AG09319 (cell line): ENCODE results near the gene HOXC4.

Experiments
- DNase-seq: peaks from one replicate; pipeline ENCODE4 v3.0.0-alpha.2; 2010; ENCODE audit warnings: low read depth; ENCODE audit errors: extremely low read depth
- TF ChIP-seq, protein P1 (sequence below): IDR thresholded peaks from 2 replicates; pipeline ENCODE4 v1.5.1; 2011; ENCODE audit warnings: low read depth, mild to moderate bottlenecking, inconsistent platforms, low read length, moderate library complexity

The HOXC4 gene

DNA sequence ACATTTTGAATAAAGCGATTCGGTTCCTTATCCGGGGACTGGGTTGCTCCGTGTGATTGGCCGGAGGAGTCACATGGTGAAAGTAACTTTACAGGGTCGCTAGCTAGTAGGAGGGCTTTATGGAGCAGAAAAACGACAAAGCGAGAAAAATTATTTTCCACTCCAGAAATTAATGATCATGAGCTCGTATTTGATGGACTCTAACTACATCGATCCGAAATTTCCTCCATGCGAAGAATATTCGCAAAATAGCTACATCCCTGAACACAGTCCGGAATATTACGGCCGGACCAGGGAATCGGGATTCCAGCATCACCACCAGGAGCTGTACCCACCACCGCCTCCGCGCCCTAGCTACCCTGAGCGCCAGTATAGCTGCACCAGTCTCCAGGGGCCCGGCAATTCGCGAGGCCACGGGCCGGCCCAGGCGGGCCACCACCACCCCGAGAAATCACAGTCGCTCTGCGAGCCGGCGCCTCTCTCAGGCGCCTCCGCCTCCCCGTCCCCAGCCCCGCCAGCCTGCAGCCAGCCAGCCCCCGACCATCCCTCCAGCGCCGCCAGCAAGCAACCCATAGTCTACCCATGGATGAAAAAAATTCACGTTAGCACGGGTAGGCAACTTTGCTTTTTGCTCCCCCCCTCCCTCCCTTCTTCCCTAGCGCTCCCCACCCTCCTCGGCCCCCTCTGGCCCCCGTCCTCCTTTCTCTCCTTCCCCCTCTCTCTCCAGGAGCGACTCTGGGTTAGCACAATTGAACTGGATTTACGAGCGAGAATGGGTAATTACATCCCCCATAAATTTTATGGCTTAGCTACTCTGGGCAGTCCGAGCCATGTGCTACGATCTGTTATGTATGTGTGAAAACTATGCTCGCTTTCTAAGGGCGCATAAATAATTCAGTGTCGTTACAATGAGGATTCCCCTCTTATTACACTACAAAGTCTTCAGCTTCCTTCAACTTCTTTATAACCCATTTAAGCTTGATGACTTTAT lies at the start of gene HOXC4:
TSS of gene HOXC4 (plus strand) at position 85 of the 991 bp plus-strand sequence. CDS start at position 173, 88 bp downstream.
- no peak for DNase-seq
- TF ChIP-seq, protein P1, sequence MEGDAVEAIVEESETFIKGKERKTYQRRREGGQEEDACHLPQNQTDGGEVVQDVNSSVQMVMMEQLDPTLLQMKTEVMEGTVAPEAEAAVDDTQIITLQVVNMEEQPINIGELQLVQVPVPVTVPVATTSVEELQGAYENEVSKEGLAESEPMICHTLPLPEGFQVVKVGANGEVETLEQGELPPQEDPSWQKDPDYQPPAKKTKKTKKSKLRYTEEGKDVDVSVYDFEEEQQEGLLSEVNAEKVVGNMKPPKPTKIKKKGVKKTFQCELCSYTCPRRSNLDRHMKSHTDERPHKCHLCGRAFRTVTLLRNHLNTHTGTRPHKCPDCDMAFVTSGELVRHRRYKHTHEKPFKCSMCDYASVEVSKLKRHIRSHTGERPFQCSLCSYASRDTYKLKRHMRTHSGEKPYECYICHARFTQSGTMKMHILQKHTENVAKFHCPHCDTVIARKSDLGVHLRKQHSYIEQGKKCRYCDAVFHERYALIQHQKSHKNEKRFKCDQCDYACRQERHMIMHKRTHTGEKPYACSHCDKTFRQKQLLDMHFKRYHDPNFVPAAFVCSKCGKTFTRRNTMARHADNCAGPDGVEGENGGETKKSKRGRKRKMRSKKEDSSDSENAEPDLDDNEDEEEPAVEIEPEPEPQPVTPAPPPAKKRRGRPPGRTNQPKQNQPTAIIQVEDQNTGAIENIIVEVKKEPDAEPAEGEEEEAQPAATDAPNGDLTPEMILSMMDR: no peak

- TF ChIP-seq, protein P1: no peak
Observed at GRCh38 chr12:54004063-54004840, 49.4 kb upstream of the HOXC4 start.

GRCh38 chr12:54004841-54005530 lies 48.6 kb upstream of the HOXC4 start:
- DNase-seq: no peak
- TF ChIP-seq, protein P1: no peak

More at GRCh38 chr12:54004063-54004840, 49.4 kb upstream of the HOXC4 start:
- DNase-seq: no peak

DNA sequence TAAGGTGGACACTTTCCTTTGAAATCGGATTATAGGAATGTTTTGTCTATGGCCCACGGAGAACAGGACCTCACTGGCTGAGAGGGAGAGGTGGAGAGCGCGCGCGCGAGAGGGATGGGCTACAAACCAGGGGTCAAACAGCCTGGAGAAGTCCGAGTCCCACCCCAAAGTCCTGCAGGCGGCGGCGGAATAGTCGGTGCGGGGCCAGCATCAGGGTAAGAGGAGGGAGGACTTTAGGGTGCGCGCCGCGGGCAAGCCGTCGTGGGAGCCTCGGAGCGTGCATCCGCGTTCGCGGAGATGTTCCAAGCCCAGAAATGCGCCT lies 48.1 kb upstream of the HOXC4 start:
- no peak for DNase-seq
- TF ChIP-seq, protein P1: no peak

DNA sequence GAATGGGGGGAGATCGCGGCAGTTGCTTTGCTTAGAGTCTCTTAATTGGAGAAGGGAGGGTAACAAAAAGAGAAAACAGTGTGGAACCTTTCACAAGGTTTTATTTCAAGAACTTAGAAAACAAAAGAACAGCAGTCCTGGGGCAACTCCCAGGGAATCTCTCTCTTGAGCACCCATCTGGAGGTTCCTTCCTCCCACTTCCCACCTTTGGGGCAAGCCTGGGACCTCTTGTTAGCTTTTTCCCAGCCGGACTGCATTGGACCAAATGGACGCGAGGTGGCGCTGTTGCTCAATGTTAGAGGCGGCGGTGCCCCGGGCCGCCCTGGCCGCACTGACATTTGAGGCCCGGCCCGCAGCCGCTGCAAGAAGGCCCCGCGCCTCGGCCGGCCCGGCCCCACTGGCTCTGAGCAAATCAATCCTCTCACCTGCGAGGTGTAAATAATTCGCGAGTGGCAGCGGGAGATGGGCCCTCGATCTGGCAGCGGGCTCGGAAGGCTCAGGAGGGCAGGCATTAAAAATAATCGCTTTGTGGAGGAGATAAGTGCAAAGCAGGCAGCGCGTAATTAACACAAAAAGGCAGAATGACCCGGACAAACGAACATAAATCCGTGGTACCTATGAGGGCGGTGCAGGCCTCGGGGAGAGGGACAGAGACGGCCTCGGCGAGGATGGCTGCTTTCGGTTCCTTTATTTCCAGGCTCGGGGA lies 47.6 kb upstream of the HOXC4 start:
- no peak for DNase-seq
- TF ChIP-seq, protein P1: peak; percentile 81

- no peak for DNase-seq
- TF ChIP-seq, protein P1: no peak
Observed at GRCh38 chr12:54006559-54007220, 46.9 kb upstream of the HOXC4 start.
